Posterior vena cava (tissue), 2 donors: ENCODE results near the gene CLCN4. TPM values are rescaled to one million over a fixed set of nuclear protein-coding genes. Genes with fewer than 3 reads are reported as not detected.

Experiments used
- DNase-seq: peaks from one replicate; pipeline ENCODE4 v3.0.0-alpha.2; 2020; ENCODE audit warnings: low spot score
- intact Hi-C, 2 donors: fragments of 100-400 bp; cut with DNase I; formaldehyde crosslinking; loops; one replicate each; pipeline versions ENCODE4 v1.14.1 to v1.14.2; 2022 to 2023
- long read RNA-seq, 2 donors: library from polyadenylated mRNA; unstranded; transcript quantifications; one replicate each; pipeline ENCODE4 v2.0.0, GENCODE V29; 2020 to 2021
- total RNA-seq, 2 donors: library from RNA; stranded (reverse); fragmentation: NEBNext Ultra II Directional; extraction: Animal tissue kit (Norgen Biotek cat#: 25700); gene quantifications; one replicate each; pipeline ENCODE4 v1.2.1, GENCODE V29; 2021
- donor health status: DM: yes; HTN: yes; CAD: no.
- donor health status: DM: yes; HTN: yes; CAD: no.

Gene CLCN4
- total RNA-seq: 1 to 10 TPM; 3.7 to 8.4 TPM
- long read RNA-seq, donor 1, full-length matches to known transcripts: 1 of 3 reads
- long read RNA-seq, donor 1, partial matches to known transcripts: 0 of 3 reads
- long read RNA-seq, donor 1, other reads (novel, unspliced or antisense): 2 of 3 reads
- long read RNA-seq, donor 2, full-length matches to known transcripts: 1 of 6 reads
- long read RNA-seq, donor 2, partial matches to known transcripts: 2 of 6 reads
- long read RNA-seq, donor 2, other reads (novel, unspliced or antisense): 3 of 6 reads

DNA sequence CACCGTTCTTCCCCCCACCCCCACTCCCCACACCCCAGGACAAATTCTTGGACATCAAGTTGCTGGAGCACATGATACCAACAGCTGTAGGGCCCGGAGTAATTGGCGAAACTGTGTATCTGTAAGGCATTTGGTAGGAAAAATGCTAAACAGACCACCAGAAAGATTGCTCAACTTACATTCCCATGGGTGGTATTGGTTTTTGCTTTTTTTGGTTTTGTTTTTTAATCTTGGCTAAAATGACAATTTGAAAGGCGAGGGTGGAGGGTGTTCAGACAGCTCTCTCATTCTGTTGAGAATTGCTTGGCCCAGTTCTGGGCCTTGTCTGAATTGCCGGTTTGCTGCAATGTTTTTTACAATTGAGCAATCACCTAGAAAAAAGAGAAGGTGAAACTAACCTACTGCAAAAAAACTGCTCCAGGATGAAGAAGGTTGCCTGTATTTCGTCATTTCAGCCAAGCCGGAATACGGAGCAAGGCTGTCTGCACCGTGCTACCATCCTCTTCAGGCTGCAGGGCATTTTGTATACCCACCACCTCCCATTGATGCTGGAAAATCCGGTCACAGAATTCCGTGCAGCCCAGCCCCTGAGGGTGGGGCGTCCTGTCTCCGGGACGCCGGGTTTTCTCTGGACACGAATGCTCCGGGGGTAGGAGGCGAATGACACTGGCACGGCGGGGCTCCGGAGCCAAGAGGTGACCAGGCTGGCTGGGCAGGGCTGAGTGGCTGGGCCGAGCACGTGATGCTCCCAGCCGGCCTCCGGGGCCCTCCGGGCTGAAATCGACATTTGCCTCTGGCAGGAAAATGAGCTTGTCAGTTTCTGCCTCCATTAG, at the start of gene CLCN4:
Gene CLCN4 (plus strand): TSS at position 777 of the 833 bp plus-strand sequence. CDS start 28,058 bp downstream, outside the sequence.
- DNase-seq: peak; percentile 88
- intact Hi-C loops: no loop called here

DNA sequence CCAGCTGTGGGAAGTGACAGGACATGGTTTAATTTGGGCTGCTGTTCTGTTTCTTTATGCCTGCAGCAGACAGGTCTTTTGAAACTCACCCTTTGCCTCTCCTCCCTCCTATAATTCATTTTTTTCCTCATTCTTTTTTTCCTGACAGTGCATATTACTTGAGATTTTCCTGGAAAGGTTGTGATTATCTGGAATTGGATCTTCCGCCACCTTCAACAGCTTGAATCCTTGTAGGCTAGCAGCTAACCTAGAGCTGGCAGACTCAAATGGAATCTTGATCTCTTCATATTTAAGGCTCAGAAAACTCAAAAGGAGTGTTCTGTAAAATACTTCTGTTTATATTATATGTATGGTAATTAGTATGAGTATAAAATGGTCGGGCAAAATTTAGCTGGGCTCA, 49.3 kb upstream of the CLCN4 start:
- intact Hi-C loops: no loop called here
- no peak for DNase-seq

DNA sequence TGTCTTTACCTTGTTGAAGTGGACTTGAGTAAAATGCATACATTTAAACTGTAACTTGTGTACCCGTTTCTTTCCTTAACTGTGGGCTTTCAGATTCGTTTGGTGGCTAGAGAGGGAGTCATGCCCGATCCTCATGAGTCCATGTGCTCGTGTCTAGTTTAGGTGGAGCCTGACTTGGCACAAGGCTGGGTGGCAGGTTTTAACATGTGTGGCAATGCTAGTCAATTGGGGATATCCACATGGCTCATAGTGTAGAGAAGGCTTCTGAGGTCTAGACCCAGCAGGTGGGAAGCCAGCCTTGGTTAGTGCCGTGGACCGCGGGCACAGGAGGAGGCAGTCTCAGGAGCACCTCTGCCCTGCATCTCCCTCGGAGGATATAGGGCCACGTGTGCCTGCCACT, 48.5 kb upstream of the CLCN4 start:
- intact Hi-C loops: no loop called here
- no peak for DNase-seq

DNA sequence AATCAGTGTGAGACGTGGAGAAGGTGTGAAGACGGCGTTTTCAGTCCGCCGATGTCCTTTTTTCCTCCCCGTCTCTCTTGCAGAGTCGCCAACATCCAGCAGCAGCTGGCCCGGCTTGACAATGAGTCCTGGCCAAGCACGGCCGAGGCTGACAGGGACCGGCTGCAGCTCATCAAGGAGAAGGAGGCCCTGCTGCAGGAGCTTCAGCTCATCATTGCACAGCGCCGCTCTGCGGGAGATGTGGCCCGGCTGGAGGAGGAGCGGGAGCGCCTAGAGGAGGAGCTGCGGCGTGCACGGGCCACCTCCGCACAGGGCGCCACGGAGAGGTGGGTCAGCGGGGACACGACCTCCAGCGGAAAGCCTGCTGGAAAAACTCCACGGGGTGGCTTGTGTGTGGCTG, 47.1 kb upstream of the CLCN4 start:
- intact Hi-C loops: no loop called here
- DNase-seq: peak; percentile 86

DNA sequence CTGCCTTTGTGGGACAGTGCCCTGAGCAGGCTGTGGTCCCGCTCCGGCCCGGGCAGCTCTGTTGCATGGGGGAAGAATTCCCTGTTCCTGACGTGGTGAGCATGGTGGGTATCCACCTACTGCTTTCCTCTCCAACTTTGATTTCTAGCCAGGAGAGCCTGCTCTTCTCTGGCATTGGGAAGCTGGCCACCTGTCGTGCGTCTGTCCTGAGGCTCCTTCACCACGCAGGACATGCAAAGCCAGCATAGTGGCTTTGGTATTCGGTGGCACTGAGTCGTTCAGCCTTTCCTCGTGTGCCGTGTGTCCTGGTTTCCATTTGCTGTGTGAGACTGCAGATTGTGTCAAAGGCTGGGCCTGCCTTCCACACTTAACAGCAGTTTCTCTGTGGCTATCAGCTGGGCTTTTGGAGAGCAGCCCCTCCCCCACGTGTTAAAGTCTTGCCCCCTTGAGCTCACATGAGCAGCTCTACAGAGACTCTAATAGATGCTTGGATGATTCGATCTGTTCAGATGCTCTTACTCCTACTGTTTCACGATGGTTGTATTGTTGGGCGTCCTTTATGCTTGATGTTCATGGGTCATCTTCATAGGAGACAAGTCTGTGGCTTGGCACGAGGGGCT, 46.3 kb upstream of the CLCN4 start:
- intact Hi-C loops: no loop called here

DNA sequence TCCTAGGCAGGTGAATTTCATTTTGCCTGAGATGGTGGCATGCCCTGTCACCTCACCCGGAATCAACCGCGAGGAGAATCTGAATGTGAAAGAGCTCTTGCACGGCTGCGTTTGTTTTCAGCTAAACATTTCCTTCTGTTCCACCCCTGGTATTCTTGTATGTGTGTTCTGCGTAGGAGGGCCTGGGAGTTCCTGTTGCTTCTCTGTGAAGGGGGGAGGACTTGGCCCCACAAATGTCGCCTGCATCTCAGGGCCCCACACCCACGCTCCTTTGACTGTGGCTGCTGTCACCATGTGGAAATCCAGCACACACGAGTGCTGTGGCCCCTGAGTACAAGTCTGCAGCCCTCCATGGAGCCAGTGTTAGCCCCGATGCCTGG, 45.8 kb upstream of the CLCN4 start:
- intact Hi-C loops: no loop called here
- no peak for DNase-seq

More for the DNA sequence above, 46.3 kb upstream of the CLCN4 start:
- DNase-seq: no peak

DNA sequence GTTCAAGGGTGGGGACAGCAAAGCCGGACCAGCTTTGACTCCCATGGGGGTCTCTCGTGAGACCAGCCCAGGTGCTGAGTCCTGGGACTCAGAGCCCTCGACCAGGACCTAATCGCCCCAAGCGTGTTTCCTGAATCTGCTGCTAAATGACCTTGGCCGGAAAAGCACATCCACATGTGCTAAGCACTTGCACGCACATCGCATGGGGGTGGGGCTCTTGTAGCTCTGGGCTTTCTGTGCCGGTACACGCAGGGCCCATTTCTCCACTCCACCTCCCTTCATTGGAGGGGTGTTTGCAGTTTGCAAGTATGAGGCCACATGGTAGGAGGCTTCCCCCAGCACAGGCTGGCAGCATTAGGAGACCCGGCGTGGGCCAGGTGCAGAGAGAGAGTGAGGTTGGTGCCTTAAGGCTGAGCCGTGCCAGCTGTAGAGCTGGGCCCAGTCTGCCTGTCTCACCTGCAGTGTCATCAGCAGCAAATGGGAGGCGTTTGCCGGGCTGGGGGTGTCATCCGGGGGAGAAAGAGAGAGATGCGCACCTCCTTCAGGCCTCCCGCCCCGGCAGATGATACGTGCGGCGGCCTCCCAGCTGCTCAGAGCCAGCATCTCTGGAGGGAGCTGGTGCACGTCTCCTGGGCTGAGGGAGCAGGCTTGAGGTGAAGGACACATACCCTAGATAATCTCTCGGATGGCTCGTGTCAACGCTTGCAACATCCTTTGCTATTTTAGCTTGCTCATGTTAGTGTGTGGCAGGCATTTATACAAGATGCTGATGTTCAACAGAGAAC, 45.2 kb upstream of the CLCN4 start:
- intact Hi-C loops: no loop called here
- no peak for DNase-seq

DNA sequence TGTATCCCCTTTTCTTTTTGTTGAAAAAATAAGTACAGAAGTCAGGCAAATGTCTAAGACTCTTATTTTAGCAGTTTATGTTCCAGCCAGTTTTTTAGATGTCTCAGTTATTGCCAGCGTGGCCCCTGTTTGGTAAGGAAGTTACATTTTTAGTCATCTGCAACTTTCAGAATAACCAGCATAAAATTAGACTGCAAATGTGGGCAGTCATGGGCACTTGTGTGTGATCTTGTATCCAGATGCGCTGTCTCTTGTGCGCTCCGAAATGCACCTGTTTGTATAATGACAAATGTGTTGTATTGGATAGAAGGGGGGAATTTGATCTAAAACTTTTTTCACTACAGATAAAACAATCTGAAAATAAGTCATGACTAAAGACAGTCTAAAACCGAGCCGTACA, 44.3 kb upstream of the CLCN4 start:
- intact Hi-C loops: no loop called here
- DNase-seq: no peak

DNA sequence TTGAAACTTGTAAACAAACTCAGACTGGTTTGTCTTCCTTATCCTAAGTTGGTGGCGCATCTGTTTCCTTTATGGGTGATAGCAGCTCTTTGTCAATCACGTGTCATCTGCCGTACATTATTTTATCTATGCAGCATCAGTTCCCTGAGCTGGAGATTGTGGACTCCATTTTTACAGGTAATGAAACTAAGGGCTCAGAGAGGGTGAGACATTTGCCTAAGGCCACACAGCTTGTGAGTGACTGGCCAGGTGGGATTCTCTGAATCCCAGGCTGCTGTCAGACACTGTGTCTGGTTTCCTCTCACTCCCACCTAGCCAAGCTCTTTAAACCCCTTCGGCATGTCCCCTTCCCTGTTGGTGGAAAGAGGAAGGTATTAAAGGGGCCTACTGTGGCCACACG, 41.7 kb upstream of the CLCN4 start:
- intact Hi-C loops: loop anchor here (5.0 kb wide), 3 partner anchors 98 to 118 kb away; no protein-coding TSS in a partner anchor
- no peak for DNase-seq

DNA sequence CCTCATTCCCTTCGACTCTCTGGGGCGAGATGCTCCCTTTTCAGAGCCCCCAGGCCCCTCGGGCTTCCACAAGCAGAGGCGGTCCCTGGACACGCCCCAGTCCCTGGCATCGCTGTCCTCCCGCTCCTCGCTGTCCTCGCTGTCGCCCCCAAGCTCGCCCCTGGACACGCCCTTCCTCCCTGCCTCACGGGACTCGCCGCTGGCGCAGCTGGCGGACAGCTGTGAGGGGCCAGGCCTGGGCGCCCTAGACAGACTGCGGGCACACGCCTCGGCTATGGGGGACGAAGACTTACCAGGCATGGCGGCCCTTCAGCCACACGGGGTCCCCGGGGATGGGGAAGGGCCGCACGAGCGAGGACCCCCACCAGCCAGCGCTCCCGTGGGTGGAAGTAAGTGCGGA, 39.5 kb upstream of the CLCN4 start:
- intact Hi-C loops: loop anchor here (5.0 kb wide), 3 partner anchors 100 to 120 kb away; no protein-coding TSS in a partner anchor
- DNase-seq: no peak

DNA sequence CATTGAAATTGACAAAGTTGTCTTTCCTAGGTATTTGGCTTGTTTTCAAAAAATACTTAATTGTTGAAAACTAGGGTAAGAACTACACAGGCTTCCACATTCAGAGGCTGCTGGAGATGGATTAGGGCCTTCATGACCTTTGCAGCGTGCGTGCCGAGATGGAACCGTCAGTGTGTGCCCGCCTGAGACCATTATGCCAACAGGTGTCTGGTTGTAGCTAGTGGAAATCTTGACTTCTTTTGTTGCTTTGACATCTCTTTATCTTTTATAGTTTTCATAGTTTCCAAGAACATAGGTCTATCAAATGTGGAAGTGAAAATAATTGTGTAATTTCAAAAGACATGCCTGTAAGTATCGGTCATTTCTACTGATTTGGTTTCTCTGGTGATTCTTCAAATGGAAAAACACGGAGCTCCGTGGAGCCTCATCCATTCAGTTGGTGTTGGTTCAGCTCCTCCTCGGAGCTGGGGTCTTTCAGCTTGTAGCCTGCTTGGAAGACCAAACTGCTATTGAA, 38.9 kb upstream of the CLCN4 start:
- intact Hi-C loops: loop anchor here (5.0 kb wide), 3 partner anchors 101 to 121 kb away; no protein-coding TSS in a partner anchor
- no peak for DNase-seq

DNA sequence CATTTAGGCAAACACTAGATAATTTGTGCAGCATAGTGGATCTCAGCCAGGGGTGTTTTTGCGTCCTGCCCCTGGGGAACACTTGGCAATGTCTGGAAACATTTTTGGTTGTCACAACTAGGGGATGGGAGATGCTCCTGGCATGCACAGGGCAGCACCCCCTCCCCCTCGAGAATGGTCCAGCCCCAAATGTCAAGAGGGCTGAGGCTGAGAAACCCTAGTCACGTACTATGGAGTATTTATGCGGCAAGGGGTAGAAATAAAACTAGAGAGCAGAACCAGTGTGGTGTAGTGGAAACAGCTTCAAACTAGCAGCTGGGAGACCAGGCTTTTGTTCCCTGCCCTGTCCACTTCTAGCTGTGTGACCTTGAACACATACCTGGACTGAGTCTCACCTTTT, 38.2 kb upstream of the CLCN4 start:
- intact Hi-C loops: loop anchor here (5.0 kb wide), 3 partner anchors 101 to 121 kb away; no protein-coding TSS in a partner anchor
- DNase-seq: no peak

DNA sequence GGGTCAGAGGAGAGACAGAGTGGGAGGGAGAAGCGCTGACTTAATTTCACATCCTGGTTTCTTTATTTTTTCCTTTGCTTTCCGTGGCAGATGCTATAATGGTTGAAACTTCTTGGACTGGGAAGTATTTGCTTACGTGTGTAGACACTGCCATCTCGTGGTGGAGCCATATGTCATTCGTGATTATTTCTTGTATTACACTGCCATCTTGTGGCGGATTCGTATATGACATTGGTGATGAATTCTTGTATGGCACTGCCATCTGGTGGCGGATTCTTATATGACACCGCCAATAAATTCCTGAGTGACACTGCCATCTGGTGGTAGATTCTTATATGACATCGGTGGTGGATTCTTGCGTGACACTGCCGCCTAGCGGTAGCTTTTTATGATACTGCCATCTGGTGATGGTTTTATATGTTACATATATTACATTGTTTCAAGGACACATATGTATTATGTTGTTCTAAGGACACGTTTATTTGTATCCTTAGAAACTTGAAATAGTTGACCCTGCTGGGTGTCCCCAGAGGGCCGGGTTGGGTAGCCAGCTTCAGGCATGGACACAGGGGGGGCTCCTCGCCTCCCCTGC, 37.3 kb upstream of the CLCN4 start:
- no peak for DNase-seq
- intact Hi-C loops: loop anchor here (1.0 to 5.0 kb wide), 4 partner anchors 102 to 122 kb away; no protein-coding TSS in a partner anchor

DNA sequence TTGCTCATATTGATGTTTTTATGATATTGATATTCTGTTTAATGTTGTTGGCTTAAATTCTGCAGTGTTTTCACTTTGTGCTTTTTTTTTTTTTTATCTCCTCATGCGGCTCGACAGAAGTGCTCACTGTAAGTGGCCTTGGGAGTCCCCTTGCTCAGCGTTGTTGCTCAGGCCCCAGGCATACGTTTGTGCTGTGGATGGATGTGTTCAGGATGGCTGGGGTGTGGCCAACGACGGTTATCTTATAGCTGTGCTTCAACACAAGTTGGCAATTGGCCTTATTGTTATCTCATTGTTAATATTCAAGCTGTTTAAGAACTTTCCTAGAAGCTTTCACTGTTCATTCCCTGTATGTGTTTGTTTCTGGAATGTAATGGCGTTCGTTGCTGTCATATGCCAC, 36.4 kb upstream of the CLCN4 start:
- no peak for DNase-seq
- intact Hi-C loops: no loop called here

DNA sequence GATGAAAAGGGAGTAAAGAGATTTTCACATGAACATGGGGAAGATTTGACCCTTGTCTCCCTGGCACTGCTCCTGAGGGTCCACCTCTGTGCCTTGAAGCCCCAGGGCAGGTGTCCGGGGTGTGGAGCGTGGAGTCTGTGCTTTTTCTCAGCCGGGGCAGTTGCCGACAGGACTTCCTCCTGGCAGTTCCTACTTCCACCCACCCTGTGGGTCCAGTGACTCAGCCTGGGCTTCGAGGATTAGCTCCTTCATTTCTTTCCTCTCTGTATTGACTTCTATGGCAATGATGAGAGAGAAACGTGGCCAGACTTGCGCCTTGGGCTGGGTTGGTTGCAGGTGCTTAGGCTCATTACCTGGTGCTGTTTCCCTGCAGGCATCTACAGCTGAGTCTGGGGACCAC, 35.9 kb upstream of the CLCN4 start:
- no peak for DNase-seq
- intact Hi-C loops: no loop called here

DNA sequence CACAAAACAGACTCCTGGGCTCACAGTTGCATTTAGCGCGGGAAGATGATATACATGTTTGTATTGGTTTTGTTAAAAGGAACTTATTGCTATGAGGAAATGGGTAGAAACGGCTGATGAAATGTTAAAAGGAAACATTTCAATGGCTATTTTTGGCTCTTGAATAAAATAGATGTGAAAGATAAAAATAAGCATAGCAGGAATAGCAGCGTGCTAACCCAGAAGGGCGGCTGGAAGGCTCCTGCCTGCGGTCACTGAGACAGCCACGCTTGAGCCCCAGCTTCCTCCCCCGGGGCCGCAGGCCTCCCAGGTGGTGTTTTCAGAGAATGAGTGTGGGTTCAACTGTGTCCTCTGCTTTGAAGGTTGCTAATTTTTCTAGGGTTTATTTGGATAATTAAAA, 35.0 kb upstream of the CLCN4 start:
- DNase-seq: peak; percentile 83
- intact Hi-C loops: no loop called here

DNA sequence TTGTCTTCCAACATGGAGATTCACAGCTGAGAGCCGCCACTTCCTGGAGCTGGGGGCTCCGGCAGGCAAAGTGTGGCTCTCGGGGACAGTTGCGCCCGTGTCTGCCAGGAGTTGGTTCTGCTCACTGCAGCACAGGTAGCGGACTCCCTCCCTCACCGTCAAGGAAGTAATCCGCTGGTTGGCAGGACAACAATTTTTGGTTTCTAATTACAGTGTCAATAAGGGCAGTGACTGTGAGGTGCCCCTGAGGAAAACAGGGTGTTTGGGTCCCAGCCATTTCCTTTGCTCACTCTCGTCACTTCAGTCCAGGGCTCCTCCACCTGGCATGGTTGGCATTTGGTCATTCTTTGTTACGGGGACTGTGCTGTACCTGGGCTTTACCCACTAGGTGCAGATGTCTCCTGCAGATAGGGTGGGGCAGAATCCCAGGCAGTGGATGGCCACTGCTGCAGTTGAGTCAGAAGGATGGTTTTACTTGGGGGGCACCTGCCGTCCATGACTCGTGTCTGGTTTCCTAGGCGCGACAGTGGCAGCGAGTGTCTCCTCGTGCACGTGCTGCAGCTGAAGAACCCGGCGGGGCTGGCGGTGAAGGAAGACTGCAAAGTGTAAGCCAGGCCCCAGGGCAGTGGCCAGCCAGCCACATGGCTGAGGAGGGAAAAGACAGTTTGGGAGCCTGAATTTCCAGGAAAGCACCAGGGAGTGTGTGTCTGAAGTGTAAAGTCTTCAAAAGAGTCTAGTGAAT, 32.1 kb upstream of the CLCN4 start:
- no peak for DNase-seq
- intact Hi-C loops: no loop called here

DNA sequence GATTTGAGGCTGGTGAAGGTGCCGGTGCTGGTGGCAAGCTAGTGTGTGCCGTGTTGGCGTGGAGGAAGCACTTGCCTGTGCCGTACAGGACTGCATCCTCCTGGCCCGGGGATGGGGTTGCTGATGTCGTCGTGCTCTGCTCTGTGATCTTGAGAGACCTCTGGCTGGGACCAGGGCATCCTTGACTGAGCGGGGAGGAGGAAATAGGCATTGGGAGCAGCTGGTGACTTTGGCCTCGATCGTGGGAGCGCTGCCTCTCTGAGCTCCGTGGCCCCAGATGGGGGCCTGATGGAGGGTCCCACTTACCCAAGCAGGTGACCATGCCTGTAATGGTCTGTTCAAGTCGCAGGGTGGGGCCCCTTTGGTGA, 31.5 kb upstream of the CLCN4 start:
- intact Hi-C loops: no loop called here
- no peak for DNase-seq
